PFSK-1 (cell line): ENCODE data around the gene KRTAP19-2.

ENCODE experiments used
- POLR2AphosphoS5 ChIP-seq: IDR thresholded peaks from 2 replicates; pipeline ENCODE4 v1.6.1; 2012; ENCODE audit warnings: low read depth, mild to moderate bottlenecking, control low read depth, low read length, moderate library complexity
- TAF1 ChIP-seq: IDR thresholded peaks from 2 replicates; pipeline ENCODE4 v1.6.1; 2012; ENCODE audit warnings: low read length, control low read depth, borderline replicate concordance; ENCODE audit not compliant: insufficient read depth

DNA sequence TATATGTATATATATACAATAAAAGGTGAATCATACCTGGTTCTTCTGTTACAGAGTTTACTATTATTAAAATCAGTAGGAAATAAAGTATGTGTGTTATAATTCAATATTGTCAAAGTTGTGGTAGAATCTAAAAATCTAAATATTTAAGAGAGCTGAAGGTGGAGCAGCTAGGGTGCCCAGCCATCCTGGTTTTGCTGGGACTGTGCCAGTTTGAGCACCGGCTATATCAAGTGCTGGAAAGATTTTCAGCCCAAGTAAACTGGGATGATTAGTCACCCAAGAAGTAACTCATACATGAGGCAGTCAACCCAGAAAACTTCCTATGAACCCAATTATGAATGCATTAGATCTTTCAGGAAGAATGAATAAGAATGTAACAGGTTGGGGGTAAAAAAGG lies 31.6 kb upstream of the KRTAP19-2 start:
- TF ChIP-seq TAF1 (no peak), POLR2AphosphoS5 (no peak)
